DND-41 (cell line): ENCODE measurements around the gene MDC1.

Experiments
- CTCF ChIP-seq: IDR thresholded peaks from 2 replicates; pipeline ENCODE4 v1.5.1; 2012; ENCODE audit warnings: borderline replicate concordance, low read length, moderate library complexity, mild to moderate bottlenecking; ENCODE audit not compliant: poor library complexity, severe bottlenecking; ENCODE audit errors: extremely low read depth
- EZH2 ChIP-seq: IDR thresholded peaks from 3 replicates; pipeline ENCODE4 v1.6.1; 2012; ENCODE audit warnings: borderline replicate concordance, low read depth, mild to moderate bottlenecking, moderate library complexity, low read length, inconsistent platforms; ENCODE audit not compliant: severe bottlenecking

DNA sequence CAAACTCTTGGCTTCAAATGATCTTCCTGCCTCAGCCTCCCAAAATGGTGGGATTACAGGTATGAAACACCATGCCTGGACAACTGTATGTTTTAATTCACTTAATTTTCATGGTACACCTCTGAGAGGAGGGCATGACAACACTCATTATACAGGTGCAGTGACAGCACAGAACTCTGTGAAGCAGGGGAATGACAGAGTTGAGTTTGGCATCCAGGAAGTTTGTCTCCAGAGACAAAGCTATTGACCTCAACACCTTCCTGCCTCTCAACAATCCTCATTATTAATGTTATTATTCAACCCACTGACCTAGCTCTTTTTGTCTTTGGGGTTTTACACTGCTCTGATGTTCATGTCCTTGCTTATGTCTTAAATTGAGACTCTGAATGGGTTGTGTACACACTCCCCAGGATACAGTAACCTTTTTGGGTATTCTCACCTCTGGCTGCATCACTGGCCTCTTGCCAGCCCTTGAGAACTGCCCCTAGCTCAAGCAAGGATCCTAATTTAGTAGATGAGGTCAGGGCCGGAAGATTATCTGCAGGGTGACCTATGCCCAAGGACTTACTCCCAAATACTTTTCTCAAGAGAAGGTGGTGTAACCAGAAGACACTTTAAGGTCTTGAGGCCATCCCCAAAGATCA is 40.3 kb upstream of the MDC1 start:
- no peak for TF ChIP-seq CTCF
- TF ChIP-seq EZH2, result no peak
